NCI-H526 (cell line): ENCODE data around the gene SKIC8.

Experiments
- DNase-seq, 2 experiments: peaks; one replicate each; lab custom pipeline; 2025; lab: John Stamatoyannopoulos, UW

SKIC8 gene

GRCh38 chr15:78299101-78299930 lies at the start of gene SKIC8:
Gene SKIC8 (minus strand): TSS chr15:78299609. CDS start chr15:78295686, 3,923 bp downstream.
- peak; percentile 85 to 95 for DNase-seq

- DNase-seq: no peak
These were observed 48.5 kb upstream of the SKIC8 start for GRCh38 chr15:78347586-78348543.

GRCh38 chr15:78345396-78346125 lies 46.2 kb upstream of the SKIC8 start:
- DNase-seq: no peak

GRCh38 chr15:78343276-78344060 lies 44.1 kb upstream of the SKIC8 start:
- no peak for DNase-seq

GRCh38 chr15:78342021-78342420 lies 42.6 kb upstream of the SKIC8 start:
- DNase-seq: no peak

GRCh38 chr15:78341057-78341987 lies 41.9 kb upstream of the SKIC8 start:
- DNase-seq: peak in 1 of 2 experiments; percentile 55

- DNase-seq: peak in 1 of 2 experiments; percentile 68
These were observed 41.0 kb upstream of the SKIC8 start, which contains the start of gene CRABP1 for GRCh38 chr15:78340231-78341056. Gene CRABP1 (plus strand): TSS chr15:78340353. CDS start chr15:78340429, 76 bp downstream.

GRCh38 chr15:78339559-78339958 lies 40.1 kb upstream of the SKIC8 start:
- no peak for DNase-seq

- no peak for DNase-seq
These were observed 39.4 kb upstream of the SKIC8 start for GRCh38 chr15:78338781-78339180.

- DNase-seq: no peak
These were observed 36.6 kb upstream of the SKIC8 start for GRCh38 chr15:78335985-78336384.

- DNase-seq: no peak
These were observed 35.4 kb upstream of the SKIC8 start for GRCh38 chr15:78334845-78335244.

- no peak for DNase-seq
These were observed 30.2 kb upstream of the SKIC8 start for GRCh38 chr15:78329625-78330024.

GRCh38 chr15:78327466-78327865 lies 28.1 kb upstream of the SKIC8 start:
- DNase-seq: no peak

- DNase-seq: no peak
These were observed 25.9 kb upstream of the SKIC8 start for GRCh38 chr15:78325092-78325843.

- DNase-seq: no peak
These were observed 24.7 kb upstream of the SKIC8 start for GRCh38 chr15:78324144-78324543.

- DNase-seq: no peak
These were observed 24.3 kb upstream of the SKIC8 start for GRCh38 chr15:78323693-78324092.

GRCh38 chr15:78322724-78323521 lies 23.5 kb upstream of the SKIC8 start:
- DNase-seq: no peak
